Effector CD8-positive, alpha-beta T cell (primary cell): ENCODE data around the gene RNF217.

Experiments
- DNase-seq: peaks from one replicate; lab custom pipeline; 2025; lab: John Stamatoyannopoulos, UW

RNF217 gene

GRCh38 chr6:125129354-125129753 lies 167.1 kb downstream of the RNF217 start:
- DNase-seq, result no peak

GRCh38 chr6:125132058-125132457 lies 169.8 kb downstream of the RNF217 start:
- no peak for DNase-seq

DNA sequence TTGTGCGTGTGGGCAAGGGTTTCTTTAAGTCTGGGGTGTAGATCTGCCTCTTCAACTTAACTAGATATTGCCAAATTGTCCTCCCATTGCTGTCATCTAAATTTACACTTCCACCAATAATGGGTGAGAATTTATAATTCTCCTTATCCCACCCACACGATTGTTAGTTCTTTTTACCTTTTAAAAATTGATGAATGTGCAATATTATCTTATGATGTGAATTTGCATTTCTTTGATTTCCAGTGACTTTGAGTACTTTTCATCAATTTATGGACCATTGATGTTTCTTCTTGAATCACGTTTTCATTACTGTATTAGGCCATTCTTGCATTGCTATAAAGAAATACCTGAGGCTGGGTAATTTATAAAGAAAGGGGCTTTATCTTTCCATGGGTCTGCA lies 174.1 kb downstream of the RNF217 start:
- no peak for DNase-seq

DNA sequence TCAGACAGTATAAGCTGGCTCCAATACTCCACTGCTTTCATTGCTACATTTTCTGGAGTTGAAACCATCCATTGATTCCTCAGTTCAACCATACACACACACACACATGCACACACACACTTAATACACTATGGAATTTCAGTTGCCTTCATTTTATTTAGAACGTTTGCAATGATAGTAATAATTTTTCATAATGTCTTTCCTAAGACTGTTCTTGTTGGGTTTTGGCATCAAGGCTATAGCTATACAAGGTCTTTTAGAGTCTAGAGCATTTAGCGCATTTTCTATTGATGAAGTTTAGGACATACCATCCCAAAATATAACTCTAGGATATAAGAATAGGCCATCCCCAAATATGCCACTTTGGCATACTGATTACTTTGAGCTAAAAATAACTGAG lies 175.8 kb downstream of the RNF217 start:
- no peak for DNase-seq

DNA sequence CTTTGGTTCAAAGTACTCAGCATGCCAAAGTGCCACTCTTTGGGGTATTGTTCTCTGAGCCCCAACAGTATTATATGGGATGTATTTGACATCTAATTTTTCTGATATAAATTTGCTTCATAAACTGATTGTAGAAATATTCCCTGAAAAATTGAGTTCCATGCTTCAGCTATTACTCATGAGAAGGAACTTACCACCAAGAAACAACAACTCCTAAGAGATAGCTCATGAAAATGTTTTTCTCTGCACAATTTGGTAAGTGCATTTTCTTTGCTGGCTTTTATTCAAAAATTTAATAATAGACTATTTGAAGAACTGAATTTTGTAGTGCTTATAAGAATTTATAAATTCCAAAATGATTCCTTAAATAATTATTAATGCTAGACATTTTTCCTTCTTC lies 178.6 kb downstream of the RNF217 start:
- DNase-seq, result no peak
